Spleen (tissue), 7 donors: ENCODE measurements around the gene TLR2.

ENCODE experiments used
- CTCF ChIP-seq, 11 experiments: fragments of 200-600 bp in 7 of 11; fragments of 450-650 bp in 4 of 11; sonication (generic) in 4 of 11; IDR thresholded peaks in 8 of 11; conservative IDR thresholded peaks in 3 of 11; 1 replicate in 7 of 11; 2 replicates in 4 of 11; pipeline versions ENCODE4 v1.4.0 to v1.8.0; 2016 to 2021; ENCODE audit warnings: antibody characterized with exemption in 11 of 11, inconsistent platforms in 4 of 11, mild to moderate bottlenecking in 1 of 11
- POLR2A ChIP-seq, 3 donors: fragments of 450-650 bp; IDR thresholded peaks; one replicate each; pipeline ENCODE4 v1.5.1; 2017; ENCODE audit warnings: antibody characterized with exemption in 3 of 3, mild to moderate bottlenecking in 1 of 3
- POLR2AphosphoS5 ChIP-seq, 3 donors: sonication (generic); formaldehyde crosslinking; IDR thresholded peaks; one replicate each; pipeline ENCODE4 v1.5.1; 2017; ENCODE audit warnings: antibody characterized with exemption in 3 of 3
- donor health status: DM: no; HTN: no; CAD: no; lungs with moderate emphysema.
- donor health status: DM: no; HTN: no; CAD: no.
- donor health status: DM: no; HTN: no; CAD: no.

GRCh38 chr4:153683763-153684181 lies 308 bp upstream of the TLR2 start:
- TF ChIP-seq CTCF (IDR thresholded peaks at IDR 0.05 in 8 of 11, conservative IDR thresholded peaks at IDR 0.05 in 3 of 11) (no peak), POLR2A (IDR thresholded peaks at IDR 0.05) (no peak), POLR2AphosphoS5 (IDR thresholded peaks at IDR 0.05) (no peak)
